Smooth muscle cell of the pulmonary artery (primary cell): ENCODE data around the gene CRKL. TPM values are rescaled to one million over a fixed set of nuclear protein-coding genes. Genes with fewer than 3 reads are reported as not detected.

ENCODE experiments used
- total RNA-seq: library from RNA; depleted of rRNA; stranded (reverse); fragments of >200 nt; gene quantifications from 2 replicates; pipeline ENCODE4 v1.2.3, GENCODE V29; 2014

Gene CRKL, protein sequence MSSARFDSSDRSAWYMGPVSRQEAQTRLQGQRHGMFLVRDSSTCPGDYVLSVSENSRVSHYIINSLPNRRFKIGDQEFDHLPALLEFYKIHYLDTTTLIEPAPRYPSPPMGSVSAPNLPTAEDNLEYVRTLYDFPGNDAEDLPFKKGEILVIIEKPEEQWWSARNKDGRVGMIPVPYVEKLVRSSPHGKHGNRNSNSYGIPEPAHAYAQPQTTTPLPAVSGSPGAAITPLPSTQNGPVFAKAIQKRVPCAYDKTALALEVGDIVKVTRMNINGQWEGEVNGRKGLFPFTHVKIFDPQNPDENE
- 51.7 and 53.8 TPM in 2 replicates for total RNA-seq

DNA sequence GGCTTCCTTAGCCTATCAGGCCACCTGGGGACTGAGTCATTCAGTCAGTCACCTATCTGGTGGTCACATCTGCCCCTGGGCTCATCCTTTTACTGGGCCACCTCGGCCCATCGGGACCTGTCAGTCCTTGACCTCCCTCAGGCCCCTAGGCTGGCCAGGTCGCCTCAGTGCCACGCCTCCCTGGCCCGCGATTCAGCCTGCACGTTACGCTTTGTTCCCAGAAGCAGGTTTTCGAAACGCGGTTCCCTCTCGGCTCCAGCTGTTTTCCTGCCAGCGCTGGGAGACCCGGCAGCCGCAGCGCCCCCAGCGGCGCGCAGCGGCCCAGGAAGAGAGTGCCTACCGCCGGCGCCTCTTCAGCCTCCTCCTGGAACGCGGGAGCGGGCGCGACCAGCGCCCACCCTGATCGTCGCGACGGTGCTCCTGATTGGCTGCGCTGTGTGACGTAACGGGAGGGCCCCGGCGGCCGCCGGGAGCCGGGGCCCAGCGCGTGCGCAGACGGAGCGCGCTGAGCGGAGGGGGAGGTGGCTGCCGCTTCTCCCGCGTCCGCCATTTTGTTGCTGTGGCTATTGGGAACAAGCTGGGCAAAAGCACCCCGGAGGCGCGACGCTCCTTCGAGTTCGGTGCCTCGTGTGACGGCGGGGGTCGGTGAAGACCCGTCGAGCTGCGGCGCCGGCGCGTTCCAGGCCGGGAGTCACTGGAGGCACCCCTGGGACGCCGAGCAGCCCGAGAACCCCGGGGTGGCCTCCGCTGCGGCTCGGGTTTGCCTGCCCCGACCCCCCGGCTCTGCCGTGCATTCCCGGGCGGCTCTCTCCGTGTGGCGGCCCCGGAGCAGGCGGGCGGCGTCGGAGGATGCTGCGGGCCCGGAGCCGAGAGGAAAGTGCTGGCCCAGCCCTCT, at the start of gene CRKL:
CRKL (plus strand) TSS at position 492 of the 895 bp plus-strand sequence. CDS start 528 bp downstream, outside the sequence.

DNA sequence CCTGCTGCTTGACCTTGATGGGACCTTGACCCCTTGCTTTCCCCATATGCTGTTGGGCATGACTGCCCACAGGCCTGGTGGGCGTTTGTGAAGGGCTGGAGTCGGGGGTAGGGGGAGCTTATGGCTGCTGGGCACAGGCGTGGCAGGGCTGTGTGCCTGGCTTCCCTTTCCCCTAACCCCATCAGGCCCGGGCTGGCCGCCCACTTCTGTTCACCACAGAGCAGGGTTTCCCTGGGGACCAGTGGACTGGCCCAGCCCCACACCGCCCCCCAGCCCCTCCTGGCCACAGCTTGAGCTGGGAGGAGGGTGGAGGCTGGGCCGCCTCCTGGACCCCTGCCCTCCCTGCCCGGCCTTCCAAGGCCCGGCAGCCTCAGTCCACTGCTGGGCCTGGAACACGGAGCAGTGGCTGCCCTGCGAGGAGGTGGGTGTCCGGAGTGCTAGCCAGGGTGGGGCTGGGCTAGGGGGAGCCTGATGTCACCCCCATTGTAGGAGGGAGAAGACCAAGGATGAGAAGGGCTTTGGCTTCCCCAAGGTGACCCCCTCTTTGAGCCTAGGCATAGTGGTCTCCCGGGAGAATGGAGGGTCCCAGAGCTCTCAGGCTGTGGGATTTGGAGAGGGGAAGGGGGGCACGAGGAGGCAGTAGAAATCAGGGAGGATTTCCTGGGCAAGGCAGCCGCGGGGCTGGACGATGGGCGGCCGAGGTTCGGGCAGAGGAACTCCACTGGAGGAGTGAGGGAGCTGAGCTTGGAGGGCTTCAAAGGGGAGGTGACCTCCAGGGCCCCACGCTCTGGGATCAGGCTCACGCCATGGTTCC, 49.9 kb downstream of the CRKL start, which contains the start of gene AIFM3:
AIFM3 (plus strand) TSS at position 373 of the 814 bp plus-strand sequence. CDS start 690 bp downstream, outside the sequence.

DNA sequence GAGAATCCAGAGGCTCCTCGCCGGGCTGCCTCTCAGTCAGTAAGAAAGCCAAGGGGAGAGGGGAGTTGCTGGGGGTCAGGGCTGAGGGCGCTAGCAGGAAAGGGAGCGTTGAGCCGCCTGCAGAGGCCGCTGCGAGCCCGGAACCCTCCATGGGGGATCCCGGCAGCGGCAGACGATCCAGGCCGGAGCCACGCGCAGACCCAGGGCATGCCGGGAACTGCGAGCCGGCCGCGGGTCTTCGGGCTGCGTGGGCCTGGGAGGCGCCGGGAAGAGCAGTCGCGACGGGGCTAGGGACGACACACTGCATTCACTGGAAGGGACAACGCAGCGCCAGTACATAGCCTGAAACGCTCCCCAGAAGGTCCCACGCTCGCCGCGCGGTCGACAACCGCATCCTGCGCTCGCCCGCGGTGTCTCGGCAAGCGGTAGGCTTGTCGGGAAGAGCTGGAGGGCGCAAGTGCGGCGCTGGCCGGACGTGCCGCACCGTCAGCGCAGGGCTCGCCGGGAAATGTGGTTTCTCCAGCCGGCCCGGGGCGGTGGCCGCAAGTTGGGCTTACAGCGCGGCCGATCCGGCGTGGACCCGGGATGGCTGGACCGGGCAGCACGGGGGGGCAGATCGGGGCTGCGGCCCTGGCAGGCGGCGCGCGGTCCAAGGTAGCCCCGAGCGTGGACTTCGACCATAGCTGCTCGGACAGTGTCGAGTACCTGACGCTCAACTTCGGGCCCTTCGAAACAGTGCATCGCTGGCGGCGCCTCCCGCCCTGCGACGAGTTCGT, 64.8 kb downstream of the CRKL start, which contains the start of gene LZTR1:
LZTR1 (plus strand) TSS at position 511 of the 776 bp plus-strand sequence; CDS start at position 586, 75 bp downstream.

DNA sequence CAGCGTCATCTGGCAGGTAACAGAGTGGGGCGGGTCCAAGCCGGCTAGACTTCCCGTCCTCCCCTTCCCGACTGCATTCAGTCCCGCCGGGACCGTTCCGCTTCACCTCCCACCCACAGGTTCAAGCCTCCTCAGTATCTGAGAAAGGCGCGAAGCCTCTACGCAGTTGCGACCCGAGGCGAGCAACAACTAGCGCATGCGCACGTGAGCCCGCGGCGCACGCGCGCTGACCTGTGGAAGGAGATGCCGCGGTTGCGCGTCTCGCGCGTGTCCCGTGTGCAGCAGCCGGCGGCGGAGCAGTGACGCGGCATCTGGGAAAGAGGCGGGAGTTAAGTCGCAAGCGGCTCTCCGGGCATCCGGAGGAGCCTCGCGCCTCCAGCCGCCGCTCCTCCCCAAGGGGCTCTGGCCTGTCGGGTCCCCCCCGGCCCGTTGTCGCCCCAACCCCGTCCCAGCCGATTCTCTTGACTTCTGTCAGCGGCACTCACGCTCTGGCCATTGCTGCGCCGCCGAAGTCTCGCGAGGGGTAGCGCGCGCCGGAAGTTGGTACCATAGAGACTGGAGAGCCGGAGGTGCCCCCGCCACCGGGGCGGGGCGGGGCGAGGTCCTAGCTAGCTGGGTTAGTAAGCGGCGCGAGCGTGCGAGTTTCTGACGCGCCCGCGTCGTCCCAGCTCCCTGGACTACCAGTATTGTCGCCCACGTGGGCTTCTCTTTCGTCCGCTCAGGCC, 84.6 kb downstream of the CRKL start, which contains the start of gene THAP7:
THAP7 (minus strand) TSS at position 518 of the 725 bp plus-strand sequence; CDS start at position 311, 207 bp downstream.

Other genes with a start within 250 kb of the CRKL start
- gene SERPIND1, start 143.3 kb upstream of the CRKL start, total RNA-seq = not detected in 2 replicates
- gene PI4KA, start 58.6 kb upstream of the CRKL start, total RNA-seq = 55.6 and 63.8 TPM in 2 replicates
- gene SNAP29, start 58.4 kb upstream of the CRKL start, total RNA-seq = 9.2 and 9.3 TPM in 2 replicates
- 0.52 and 0.56 TPM in 2 replicates for gene AIFM3, start 49.8 kb downstream of the CRKL start, total RNA-seq
- 75.3 and 97.5 TPM in 2 replicates for gene LZTR1, start 64.9 kb downstream of the CRKL start, total RNA-seq
- 21.3 and 21.4 TPM in 2 replicates for gene THAP7, start 84.7 kb downstream of the CRKL start, total RNA-seq
- 10.2 and 20.8 TPM in 2 replicates for gene P2RX6, start 97.8 kb downstream of the CRKL start, total RNA-seq
- 0.30 and 1.1 TPM in 2 replicates for gene SLC7A4, start 115.2 kb downstream of the CRKL start, total RNA-seq
- 0.07 TPM in 1 of 2 replicates, not detected in the other for gene LRRC74B, start 128.5 kb downstream of the CRKL start, total RNA-seq